SH-SY5Y (cell line): ENCODE data around the gene CBX5.

Source experiments
- GATA2 ChIP-seq: IDR thresholded peaks from 2 replicates; pipeline ENCODE4 v1.6.1; 2011; ENCODE audit warnings: mild to moderate bottlenecking, low read depth, low read length
- GATA3 ChIP-seq: IDR thresholded peaks from 2 replicates; pipeline ENCODE4 v1.6.1; 2011; ENCODE audit warnings: low read depth, mild to moderate bottlenecking, low read length, moderate library complexity

CBX5 gene

GRCh38 chr12:54204316-54204715 is 75.6 kb downstream of the CBX5 start:
- TF ChIP-seq GATA3 = no peak

DNA sequence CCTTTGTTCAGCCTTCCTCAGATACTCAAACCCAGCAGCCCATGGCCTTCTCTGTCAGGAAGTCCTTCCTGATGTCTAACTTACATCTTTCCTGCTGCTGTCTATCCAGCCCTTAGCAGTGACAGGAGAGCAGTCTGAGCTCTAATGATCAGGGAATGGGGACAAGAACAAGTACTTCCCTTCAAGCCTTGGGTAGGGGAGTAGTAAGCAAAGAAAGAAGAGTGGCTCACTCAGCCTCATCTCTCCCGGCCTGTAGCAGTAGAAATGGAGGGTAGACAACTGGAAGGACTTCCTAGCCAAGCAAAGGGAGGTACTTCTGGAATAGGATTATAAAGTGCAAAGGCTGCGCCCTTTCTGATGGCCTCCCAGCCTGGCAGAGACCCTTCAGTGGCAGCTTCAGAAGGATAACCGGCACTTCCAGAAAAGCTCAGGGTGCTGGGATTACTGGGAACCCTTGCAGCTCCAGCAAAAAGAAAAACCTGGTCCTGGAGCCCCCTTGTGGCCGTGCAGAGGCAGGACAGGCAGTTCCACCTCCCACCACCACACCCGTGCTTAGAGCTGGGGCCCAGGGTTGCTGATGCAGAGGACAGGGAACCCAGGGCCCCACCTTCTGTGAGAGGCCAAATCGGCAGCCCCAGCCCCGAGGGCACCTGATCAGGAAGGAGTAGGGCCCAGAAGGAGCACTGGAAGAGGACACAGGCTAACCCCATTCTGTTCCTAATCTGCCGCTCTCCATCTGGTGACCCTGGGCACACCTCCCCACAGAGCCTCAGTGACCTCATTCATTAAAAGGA is 78.7 kb downstream of the CBX5 start:
- TF ChIP-seq GATA3 (no peak), GATA2 (no peak)

DNA sequence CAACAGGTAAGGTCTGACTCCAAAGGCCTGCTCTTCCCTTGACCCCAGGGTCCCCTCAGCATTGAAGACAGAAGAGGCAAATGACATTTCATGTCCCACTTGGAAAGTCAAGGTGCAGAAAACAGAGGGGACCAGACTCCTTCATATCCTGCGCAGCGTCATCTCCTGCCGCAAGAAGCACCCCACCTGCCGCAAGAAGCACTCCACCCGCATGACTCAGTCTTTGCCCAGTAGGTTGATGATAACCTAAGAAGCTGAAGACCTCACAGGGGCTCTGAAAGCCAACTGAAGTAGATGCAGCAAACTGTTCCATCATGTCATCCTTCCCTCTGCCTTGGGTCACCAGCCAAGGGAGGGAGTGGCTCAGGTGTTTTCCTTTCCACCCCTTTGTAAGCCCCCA is 79.5 kb downstream of the CBX5 start:
- TF ChIP-seq GATA2 (no peak), GATA3 (no peak)

- TF ChIP-seq GATA2 (no peak), GATA3 (no peak)
Measured at GRCh38 chr12:54199917-54200316, 80.0 kb downstream of the CBX5 start.

DNA sequence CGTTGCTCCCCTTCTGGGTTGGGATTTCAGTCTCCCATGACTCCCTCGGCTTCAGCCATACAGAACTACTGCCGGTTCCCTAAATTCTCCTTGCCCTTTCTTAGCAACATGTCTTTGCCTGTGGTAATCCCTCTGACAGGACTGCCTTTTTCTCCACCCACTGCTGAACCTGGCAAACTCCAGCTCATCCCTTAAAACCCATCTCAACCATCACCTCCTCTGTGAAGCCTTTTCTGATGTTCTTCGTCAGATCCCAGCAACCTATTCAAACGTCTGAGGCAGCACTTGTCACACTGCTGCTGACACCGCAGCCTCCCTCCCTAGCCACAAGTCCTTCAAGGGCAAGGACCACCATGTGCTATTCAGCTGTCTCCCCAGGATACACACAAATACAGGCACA is 80.9 kb downstream of the CBX5 start:
- TF ChIP-seq GATA3 (no peak), GATA2 (no peak)

DNA sequence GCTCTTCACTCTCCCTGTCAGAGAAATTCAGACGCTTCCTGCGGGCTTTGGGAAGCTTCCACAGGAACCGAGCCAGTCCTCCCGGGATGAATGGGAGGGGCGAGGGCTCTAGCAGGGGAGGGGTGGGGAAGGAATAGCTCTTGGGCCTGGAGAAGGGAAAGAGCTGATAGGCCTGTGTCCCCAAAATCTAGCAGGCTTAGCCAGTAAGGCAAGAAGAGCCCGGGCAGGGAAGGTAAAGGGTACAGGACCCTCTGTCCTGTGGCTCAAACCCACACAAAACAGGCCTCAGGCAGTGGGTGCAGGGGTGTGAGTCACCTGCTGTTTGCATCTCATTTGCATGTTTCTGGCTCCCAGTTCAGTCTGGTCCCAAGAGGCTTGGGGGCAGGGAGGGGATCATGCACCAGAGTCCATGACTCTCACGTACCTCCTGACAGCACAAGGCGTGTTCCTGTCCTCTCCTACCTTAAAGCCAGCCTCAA is 82.5 kb downstream of the CBX5 start:
- TF ChIP-seq GATA2 (no peak), GATA3 (no peak)

DNA sequence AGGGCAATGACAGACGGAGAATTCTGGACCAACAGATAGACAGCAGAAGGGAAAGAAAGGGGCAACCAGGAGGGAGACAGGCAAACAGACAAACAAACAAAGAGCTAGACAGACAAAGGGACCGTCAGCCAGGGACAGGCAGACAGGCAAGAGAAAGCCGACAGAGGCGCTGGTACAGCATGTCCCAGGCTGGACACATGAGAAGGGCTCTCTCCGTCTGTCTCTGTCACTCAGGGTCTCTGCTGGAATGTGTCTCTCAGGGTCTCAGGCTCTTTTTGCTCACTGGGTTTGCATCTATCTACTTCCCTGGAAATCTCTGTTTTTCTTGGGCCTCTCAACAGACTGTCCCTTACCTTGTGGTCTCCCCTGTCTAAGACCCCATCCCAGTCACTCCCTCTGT is 82.9 kb downstream of the CBX5 start:
- TF ChIP-seq GATA3 (no peak), GATA2 (no peak)

GRCh38 chr12:54196396-54196795 is 83.5 kb downstream of the CBX5 start:
- TF ChIP-seq GATA3 (no peak), GATA2 (no peak)

- no peak for TF ChIP-seq GATA3
- no peak for TF ChIP-seq GATA2
Measured at GRCh38 chr12:54195737-54196347, 84.1 kb downstream of the CBX5 start.

DNA sequence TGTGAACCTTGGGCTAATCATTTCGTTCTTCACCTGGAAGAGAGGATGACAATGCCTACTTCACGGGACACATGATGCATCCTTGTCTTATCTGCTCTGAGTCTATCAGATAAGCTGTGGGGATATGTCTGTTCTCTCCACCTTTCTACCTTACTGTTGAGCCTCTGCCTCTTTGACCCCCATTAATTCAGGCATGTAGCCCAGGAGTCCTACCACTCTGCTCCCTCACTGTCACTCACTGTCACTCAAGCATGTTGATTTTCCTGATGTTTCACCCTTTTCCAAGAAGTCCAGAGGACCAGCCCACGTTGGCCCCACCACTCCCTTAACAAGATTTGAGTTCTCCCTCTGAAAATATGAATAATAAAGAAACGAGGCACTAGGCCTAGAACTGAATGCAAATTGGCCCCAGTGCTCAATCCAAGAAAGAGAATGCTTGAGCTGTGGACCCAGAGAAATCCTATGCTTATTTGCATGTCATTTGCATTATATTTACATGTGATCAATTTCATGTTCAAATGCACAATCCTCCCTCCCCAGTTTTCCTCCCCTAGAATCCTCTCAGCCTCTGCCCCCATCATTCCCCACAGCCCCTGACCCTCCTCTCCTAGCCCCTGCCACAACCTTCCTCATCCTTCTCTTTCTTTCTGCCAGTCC is 84.7 kb downstream of the CBX5 start:
- TF ChIP-seq GATA3 = no peak
- TF ChIP-seq GATA2 = no peak

DNA sequence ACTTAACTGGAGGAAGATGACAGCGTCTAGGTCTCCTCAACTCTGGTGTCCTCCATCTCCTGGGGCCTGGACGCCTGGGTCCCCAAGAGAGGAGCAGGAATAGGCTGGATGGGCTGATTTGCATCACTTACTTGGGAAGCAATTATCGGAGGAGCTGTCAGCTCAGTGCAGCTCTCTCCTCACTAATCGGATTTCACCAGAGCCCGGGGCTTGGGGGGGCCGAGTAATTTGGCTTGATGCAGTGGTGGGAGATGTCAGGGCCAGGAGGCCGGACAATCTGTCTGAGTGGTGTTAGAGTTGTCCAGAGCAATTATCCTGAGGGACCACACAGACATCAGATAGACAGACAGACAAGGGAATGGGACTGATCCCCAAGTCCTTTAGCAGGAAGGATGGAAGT is 86.5 kb downstream of the CBX5 start:
- TF ChIP-seq GATA2 (no peak; the same call in 1 of the 2 replicates), GATA3 (no peak)

DNA sequence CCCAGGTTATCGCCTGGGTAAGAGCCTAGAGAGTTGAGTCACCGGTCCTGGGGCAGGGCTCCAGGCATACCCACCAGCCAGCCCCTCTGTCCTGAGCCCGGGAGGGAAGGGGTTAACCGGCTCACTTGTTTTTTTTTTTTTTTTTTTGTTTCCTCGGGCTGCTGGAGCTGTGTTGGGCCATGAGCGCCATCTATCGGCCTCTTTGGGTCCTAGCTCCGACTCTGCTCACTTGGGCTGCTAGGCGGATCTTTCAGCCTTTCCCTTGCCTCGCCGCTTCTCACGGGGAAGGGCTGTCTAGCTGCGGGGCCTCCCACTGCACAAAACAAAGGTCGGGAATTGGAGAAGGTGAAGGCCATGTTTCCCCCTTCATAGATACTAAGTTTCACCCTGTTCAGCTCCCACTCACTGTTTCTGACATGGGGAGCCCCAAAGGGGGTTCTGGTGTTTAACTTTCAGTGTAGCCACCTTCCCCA is 88.3 kb downstream of the CBX5 start:
- TF ChIP-seq GATA2 (no peak), GATA3 (no peak)

GRCh38 chr12:54191126-54191525 is 88.8 kb downstream of the CBX5 start:
- TF ChIP-seq GATA3 (no peak), GATA2 (no peak)

DNA sequence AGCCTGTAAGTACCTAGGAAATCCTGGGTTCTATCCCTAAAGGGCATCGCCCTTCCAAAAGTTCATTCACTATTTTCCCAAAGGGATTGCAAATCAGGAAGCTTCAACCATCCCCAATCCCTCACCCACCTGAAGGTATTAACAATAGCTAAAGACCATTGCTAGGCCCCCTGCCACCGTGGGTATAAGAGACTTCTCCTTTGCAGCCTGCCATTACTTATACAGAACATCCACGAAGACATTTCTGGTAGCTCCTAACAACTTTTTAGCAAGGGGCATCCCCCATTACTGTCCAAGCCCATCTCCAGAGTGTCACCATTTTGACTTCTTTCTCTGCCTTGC is 90.8 kb downstream of the CBX5 start:
- no peak for TF ChIP-seq GATA2
- TF ChIP-seq GATA3 = no peak

DNA sequence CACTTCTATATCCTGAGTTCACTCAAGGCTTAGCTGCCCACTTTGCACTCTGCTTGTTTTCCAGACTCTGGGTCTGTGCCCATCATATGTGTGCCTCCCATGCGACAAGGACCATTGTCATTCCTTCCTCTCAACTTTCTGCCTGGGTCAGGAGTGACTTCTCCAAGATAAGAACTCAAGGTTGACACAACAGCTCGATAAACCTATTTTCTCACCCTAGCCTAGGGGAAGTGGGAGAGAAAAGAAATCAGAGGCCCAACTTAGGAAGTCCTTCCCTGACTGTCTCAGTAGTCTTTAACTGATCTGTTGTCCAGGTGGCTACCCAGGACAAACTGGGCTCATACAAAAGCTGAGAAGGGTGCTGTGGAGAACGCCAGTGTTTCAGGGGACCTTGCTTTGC is 92.8 kb downstream of the CBX5 start:
- TF ChIP-seq GATA3 = no peak
- TF ChIP-seq GATA2 = no peak

- no peak for TF ChIP-seq GATA2
- no peak for TF ChIP-seq GATA3
Measured at GRCh38 chr12:54185919-54186318, 94.0 kb downstream of the CBX5 start.
